ENCODE results near the gene PPOX. TPM values are rescaled to one million over a fixed set of nuclear protein-coding genes. Genes with fewer than 3 reads are reported as not detected.

The PPOX gene
- total RNA-seq, 1 experiment from 2014 or later, result 24.2 TPM

DNA sequence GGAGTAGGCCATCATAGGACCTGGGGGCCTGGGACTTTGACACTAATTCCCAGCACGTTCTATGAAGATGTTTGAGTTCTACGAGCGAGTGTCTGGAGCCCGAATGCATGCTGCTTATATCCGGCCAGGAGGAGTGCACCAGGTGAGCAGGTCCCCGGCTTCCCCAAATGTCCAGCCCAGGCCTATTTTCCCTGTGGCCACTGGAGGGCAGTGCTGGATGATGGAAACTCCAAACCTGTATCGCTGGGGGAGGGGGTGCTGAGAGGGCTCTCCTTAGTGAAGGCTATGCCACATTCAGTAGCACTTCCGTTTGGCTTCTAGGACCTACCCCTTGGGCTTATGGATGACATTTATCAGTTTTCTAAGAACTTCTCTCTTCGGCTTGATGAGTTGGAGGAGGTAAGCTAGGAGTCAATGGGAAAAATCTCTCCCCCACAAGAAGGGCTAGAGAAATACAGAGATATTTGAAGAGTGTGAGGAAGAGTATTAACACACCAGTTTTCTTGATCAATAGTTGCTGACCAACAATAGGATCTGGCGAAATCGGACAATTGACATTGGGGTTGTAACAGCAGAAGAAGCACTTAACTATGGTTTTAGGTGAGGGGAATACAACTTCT lies 43.7 kb downstream of the PPOX start:
- Histone ChIP-seq H3K9me3 (ENCODE audit: control insufficient read depth in 1 of 2, insufficient read depth in 1 of 2, low read depth in 1 of 2, low read length in 2 of 2) (no peaks in the 10 kb centered on the region), H3K36me3 (ENCODE audit: control insufficient read depth in 1 of 2, insufficient read depth in 2 of 2, low read length in 2 of 2) (peaks cover 63 to 64% of the 10 kb centered on the region in 2 experiments), H4K20me1 (ENCODE audit: insufficient read depth) (no peaks in the 10 kb centered on the region), H3K4me3 (replicated peaks in 1 of 2; ENCODE audit: low read depth in 1 of 2, low read length in 2 of 2) (no peak overlapping the region), H3K4me2 (ENCODE audit: low read length) (no peak overlapping the region), H3K4me1 (ENCODE audit: control insufficient read depth in 1 of 2, insufficient read depth in 2 of 2, low read length in 2 of 2) (peaks cover 0 to 10% of the 10 kb centered on the region in 2 experiments; a peak in 2 of 4 replicates), H3K27ac (ENCODE audit: low read depth, low read length) (no peak overlapping the region), H3K9ac (ENCODE audit: low read length) (no peak overlapping the region), H3K27me3 (ENCODE audit: insufficient read depth, low read length) (no peaks in the 10 kb centered on the region), H2AFZ (ENCODE audit: low read depth, low read length, poor library complexity, severe bottlenecking) (no peak overlapping the region), H3K9me2 (ENCODE audit: insufficient read depth) (no peaks in the 10 kb centered on the region), H3K79me2 (ENCODE audit: insufficient read depth, low read length) (peaks cover 5% of the 10 kb centered on the region; the same call in 1 of the 2 replicates)
- peak; percentile 61 for DNase-seq (ENCODE audit: low read depth, low spot score)
- TF ChIP-seq SIN3A (IDR thresholded peaks at IDR 0.05; ENCODE audit: low read depth) (no peak), ZBTB33 (IDR thresholded peaks at IDR 0.05; ENCODE audit: extremely low read depth, insufficient replicate concordance, low read length) (no peak), FOSL1 (IDR thresholded peaks at IDR 0.05; ENCODE audit: low read depth) (no peak), SP1 (IDR thresholded peaks at IDR 0.05; ENCODE audit: low read depth) (no peak), RAD21 (IDR thresholded peaks at IDR 0.05; ENCODE audit: low read depth) (peak; percentile 87), SRF (IDR thresholded peaks at IDR 0.05; ENCODE audit: low read depth) (no peak), CEBPB (IDR thresholded peaks at IDR 0.05; ENCODE audit: low read depth) (no peak), ZNF274 (IDR thresholded peaks at IDR 0.05; ENCODE audit: low read depth, low read length) (no peak), ELF1 (IDR thresholded peaks at IDR 0.05; ENCODE audit: borderline replicate concordance, low read depth) (no peak), POLR2AphosphoS5 (IDR thresholded peaks at IDR 0.05; ENCODE audit: low read depth, low read length) (no peak), CBX3 (IDR thresholded peaks at IDR 0.05; ENCODE audit: low read depth) (no peak), YY1 (IDR thresholded peaks at IDR 0.05; ENCODE audit: extremely low read depth, insufficient replicate concordance, low read depth, low read length) (peak; percentile 43), CTCF (IDR thresholded peaks at IDR 0.05 in 2 of 3, conservative IDR thresholded peaks at IDR 0.05 in 1 of 3; ENCODE audit: borderline replicate concordance in 1 of 3, insufficient read depth in 1 of 3, low read depth in 2 of 3, low read length in 2 of 3) (peak; percentile 82 to 96 (median 94)), ATF3 (IDR thresholded peaks at IDR 0.05) (no peak), EZH2phosphoT487 (IDR thresholded peaks at IDR 0.05; ENCODE audit: borderline replicate concordance) (no peak)
- BruUV-seq (replicated peaks), result no TSS peak
- ChIA-PET RAD21 (ENCODE audit: low non-redundant PET in 1 of 2, low total read pairs in 2 of 2, uncharacterized antibody in 2 of 2, unreplicated experiment in 2 of 2) (interaction anchor here in 1 of 2 experiments (1.0 kb wide), 1 partner anchor 82 kb away, joined by 3 read pairs; no protein-coding TSS in a partner anchor), POLR2A (interaction anchor here (1.6 kb wide), 1 partner anchor 8 kb away, joined by 4 read pairs; the partner anchor contains the start of gene NDUFS2), CTCF (interaction anchor here (0.9 to 3.5 kb wide), 4 partner anchors 16 to 827 kb away, joined by 3 to 13 read pairs (median 4); partner anchors contain the start of gene TOMM40L)
- peak; percentile 99 for ATAC-seq
- intact Hi-C loops (cut with micrococcal nuclease), result loop anchor here (1.0 kb wide), 1 partner anchor 172 kb away; no protein-coding TSS in a partner anchor
